AG04450 (cell line): ENCODE data around the gene BTBD9. TPM values are rescaled to one million over a fixed set of nuclear protein-coding genes. Genes with fewer than 3 reads are reported as not detected.

ENCODE experiments used
- CTCF ChIA-PET: fragments of 300-600, 350-600 bp; formaldehyde crosslinking; extraction: SDS; loops from one replicate; lab custom pipeline; 2022; ENCODE audit warnings: antibody characterized with exemption, inconsistent platforms; lab: Charles Lee
- POLR2A ChIA-PET: fragments of 350-600 bp; formaldehyde crosslinking; extraction: SDS; loops from one replicate; lab custom pipeline; 2021; ENCODE audit warnings: antibody characterized with exemption, inconsistent platforms; lab: Yijun Ruan, JAX
- DNase-seq: peaks from one replicate; pipeline ENCODE4 v3.0.0-alpha.2; 2011; ENCODE audit warnings: low read depth, low spot score
- H3K27ac ChIP-seq: one replicate; pipeline ENCODE4 v1.5.1; 2012; ENCODE audit warnings: low read depth, low read length, control low read depth
- H3K27me3 ChIP-seq: one replicate; pipeline ENCODE4 v1.6.0; 2012; ENCODE audit warnings: low read length; ENCODE audit not compliant: control insufficient read depth, insufficient read depth
- H3K4me3 ChIP-seq: 2 replicates; pipeline ENCODE4 v1.5.1; 2011; ENCODE audit warnings: mild to moderate bottlenecking, low read depth, low read length, control low read depth
- H3K9me3 ChIP-seq: 2 replicates; pipeline ENCODE4 v1.5.1; 2012; ENCODE audit warnings: low read length; ENCODE audit not compliant: control insufficient read depth, insufficient read depth
- polyA plus RNA-seq: library from polyadenylated mRNA; depleted of rRNA; stranded (reverse); fragments of >200 nt; gene quantifications from 2 replicates; pipeline ENCODE4 v1.2.3, GENCODE V29; 2011
- TF ChIP-seq, protein P1 (sequence below): IDR thresholded peaks from 2 replicates; pipeline ENCODE4 v1.5.1; 2011; ENCODE audit warnings: low read depth, low read length, control low read depth, inconsistent platforms

Gene BTBD9
- polyA plus RNA-seq, 1 experiment, result 7.2 TPM

DNA sequence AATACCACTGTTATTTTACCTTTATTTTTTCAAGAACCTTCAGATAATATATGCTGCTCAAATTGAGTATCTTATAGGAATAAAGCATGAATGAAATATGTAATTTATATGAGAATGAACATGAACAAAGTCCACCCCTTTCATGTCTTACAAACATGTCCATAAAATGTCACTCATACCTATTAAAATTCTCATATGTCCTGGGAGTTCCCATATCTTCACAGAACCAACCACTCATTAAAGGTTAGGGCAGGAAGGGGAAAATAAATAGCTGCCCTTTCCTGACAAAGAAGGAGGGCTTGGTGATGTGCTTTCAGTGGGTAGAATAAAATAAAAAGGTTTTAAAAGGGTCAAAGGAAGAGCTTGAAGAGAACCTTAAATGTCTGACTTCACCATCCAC lies 125.3 kb downstream of the BTBD9 start:
- CTCF ChIA-PET, result interaction anchor here (3.0 kb wide), 1 partner anchor 20 kb away, joined by 10 read pairs; no protein-coding TSS in a partner anchor
- no peak overlapping the region for H3K27ac ChIP-seq

DNA sequence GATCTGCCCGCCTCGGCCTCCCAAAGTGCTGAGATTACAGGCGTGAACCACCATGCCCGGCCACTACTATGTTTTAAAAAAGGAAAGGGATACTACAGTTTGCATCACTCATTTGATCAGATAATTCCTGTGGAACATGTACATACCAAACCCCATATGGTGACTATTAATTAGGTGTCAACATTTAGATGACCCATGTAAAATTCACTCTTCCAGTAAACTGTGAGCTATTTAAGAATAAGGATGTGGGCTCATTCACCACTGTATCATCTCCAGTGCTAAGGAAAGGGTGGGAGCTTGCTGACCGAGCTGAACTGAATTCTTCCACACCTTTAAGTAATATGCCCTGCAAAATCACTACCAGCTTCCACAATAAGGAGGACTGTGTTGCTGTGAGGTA lies 127.5 kb downstream of the BTBD9 start:
- no peak for DNase-seq
- no peak overlapping the region for H3K4me3 ChIP-seq
- H3K27ac ChIP-seq, result no peak overlapping the region
- H3K27me3 ChIP-seq, result no peaks in the 10 kb centered on the region
- POLR2A ChIA-PET, result no interaction called here
- CTCF ChIA-PET, result interaction anchor here (3.0 kb wide), 1 partner anchor 18 kb away, joined by 10 read pairs; no protein-coding TSS in a partner anchor
- H3K9me3 ChIP-seq, result no peaks in the 10 kb centered on the region
- TF ChIP-seq, protein P1, sequence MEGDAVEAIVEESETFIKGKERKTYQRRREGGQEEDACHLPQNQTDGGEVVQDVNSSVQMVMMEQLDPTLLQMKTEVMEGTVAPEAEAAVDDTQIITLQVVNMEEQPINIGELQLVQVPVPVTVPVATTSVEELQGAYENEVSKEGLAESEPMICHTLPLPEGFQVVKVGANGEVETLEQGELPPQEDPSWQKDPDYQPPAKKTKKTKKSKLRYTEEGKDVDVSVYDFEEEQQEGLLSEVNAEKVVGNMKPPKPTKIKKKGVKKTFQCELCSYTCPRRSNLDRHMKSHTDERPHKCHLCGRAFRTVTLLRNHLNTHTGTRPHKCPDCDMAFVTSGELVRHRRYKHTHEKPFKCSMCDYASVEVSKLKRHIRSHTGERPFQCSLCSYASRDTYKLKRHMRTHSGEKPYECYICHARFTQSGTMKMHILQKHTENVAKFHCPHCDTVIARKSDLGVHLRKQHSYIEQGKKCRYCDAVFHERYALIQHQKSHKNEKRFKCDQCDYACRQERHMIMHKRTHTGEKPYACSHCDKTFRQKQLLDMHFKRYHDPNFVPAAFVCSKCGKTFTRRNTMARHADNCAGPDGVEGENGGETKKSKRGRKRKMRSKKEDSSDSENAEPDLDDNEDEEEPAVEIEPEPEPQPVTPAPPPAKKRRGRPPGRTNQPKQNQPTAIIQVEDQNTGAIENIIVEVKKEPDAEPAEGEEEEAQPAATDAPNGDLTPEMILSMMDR, result no peak

More for the DNA sequence above, 125.3 kb downstream of the BTBD9 start:
- Histone ChIP-seq H3K9me3 (no peaks in the 10 kb centered on the region), H3K27me3 (no peaks in the 10 kb centered on the region), H3K4me3 (no peak overlapping the region)
- TF ChIP-seq, protein P1, result no peak
- no peak for DNase-seq
- POLR2A ChIA-PET, result no interaction called here

DNA sequence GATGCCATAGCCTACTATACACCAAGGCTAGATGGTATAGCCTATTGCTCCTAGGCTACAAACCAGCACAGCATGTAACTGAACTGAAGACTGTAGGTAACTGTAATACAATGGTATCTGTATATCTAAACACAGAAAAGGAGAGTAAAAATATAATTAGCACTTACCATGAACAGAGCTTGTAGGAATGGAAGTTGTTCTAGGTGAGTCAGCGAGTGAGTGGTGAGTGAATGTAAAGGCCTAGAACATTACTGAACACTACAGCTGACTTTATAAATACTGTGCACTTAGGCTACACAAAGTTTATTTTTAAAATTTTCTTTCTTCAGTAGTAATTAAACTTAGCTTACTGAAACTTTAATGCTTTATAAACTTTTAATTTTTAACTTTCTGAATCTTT lies 129.5 kb downstream of the BTBD9 start:
- Histone ChIP-seq H3K27me3 (no peaks in the 10 kb centered on the region), H3K4me3 (no peak overlapping the region), H3K9me3 (no peaks in the 10 kb centered on the region), H3K27ac (peak overlapping the region; percentile 23)
- TF ChIP-seq, protein P1, result no peak
- no peak for DNase-seq
- ChIA-PET CTCF (interaction anchor here (1.0 to 2.1 kb wide), 3 partner anchors 16 to 805 kb away, joined by 3 to 7 read pairs (median 6); no protein-coding TSS in a partner anchor), POLR2A (no interaction called here)

DNA sequence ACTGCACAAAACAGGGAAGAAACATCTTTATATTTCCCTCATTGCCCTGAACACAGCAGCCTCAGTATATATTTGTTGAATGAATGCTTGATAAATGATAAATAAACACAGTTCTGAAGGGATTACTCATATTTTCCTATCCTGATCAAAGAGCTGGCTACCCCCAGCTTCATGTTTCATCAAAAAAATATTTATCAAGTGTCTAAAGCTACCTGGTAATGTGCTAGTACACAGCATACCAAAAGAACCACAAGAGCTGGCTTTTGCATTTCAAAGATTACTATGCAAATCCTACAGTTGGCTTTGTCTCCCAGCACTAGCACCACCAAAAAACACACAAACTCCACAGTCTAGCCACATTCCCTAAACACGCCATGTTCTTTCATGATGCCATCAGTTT lies 130.0 kb downstream of the BTBD9 start:
- no peak overlapping the region for H3K4me3 ChIP-seq
- TF ChIP-seq, protein P1, result no peak
- peak overlapping the region; percentile 23 for H3K27ac ChIP-seq
- POLR2A ChIA-PET, result no interaction called here
- H3K9me3 ChIP-seq, result no peaks in the 10 kb centered on the region
- no peaks in the 10 kb centered on the region for H3K27me3 ChIP-seq
- CTCF ChIA-PET, result interaction anchor here (0.8 to 2.1 kb wide), 4 partner anchors 16 to 1183 kb away, joined by 3 to 7 read pairs (median 5); no protein-coding TSS in a partner anchor
- DNase-seq, result peak; percentile 53

DNA sequence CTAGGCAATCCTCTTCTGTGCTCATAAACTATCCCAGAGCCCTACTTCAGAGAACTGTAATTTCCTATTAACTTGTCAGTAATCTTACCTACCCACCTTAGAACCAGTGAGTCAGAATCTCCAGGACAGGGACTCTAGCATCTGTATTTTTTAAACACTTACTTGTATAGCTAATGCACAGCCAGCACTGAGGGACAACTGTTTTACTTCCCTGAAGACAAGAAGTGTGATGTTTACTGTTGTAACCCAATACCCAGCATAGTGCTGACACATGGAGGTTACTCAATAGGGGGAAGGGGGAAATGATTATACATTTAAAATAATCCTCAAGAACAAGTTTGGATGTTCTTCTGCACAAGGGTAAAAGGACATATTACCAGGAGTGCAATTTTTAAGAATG lies 130.8 kb downstream of the BTBD9 start:
- Histone ChIP-seq H3K9me3 (no peaks in the 10 kb centered on the region), H3K27me3 (no peaks in the 10 kb centered on the region), H3K4me3 (no peak overlapping the region), H3K27ac (no peak overlapping the region)
- POLR2A ChIA-PET, result interaction anchor here (0.7 kb wide), 1 partner anchor 486 kb away, joined by 5 read pairs; no protein-coding TSS in a partner anchor
- TF ChIP-seq, protein P1, result no peak
- CTCF ChIA-PET, result interaction anchor here (0.5 to 1.8 kb wide), 5 partner anchors 15 to 1182 kb away, joined by 3 to 11 read pairs (median 4); no protein-coding TSS in a partner anchor
- peak; percentile 37 for DNase-seq
